SKM-1 (cell line): ENCODE results near the gene IMP4.
"Not testable (repeated sequence)": the region's sequence is repeated elsewhere in the genome, so short reads cannot be mapped to it uniquely, and the experiment has no call there.

Experiments used
- DNase-seq: peaks from one replicate; lab custom pipeline; 2025; ENCODE audit not compliant: unreplicated experiment; lab: John Stamatoyannopoulos, UW

The IMP4 gene

GRCh38 chr2:130342533-130343275 is at the start of gene IMP4:
IMP4 (plus strand) TSS chr2:130342897; CDS start chr2:130342933, 36 bp downstream.
- DNase-seq, result peak; percentile 98

DNA sequence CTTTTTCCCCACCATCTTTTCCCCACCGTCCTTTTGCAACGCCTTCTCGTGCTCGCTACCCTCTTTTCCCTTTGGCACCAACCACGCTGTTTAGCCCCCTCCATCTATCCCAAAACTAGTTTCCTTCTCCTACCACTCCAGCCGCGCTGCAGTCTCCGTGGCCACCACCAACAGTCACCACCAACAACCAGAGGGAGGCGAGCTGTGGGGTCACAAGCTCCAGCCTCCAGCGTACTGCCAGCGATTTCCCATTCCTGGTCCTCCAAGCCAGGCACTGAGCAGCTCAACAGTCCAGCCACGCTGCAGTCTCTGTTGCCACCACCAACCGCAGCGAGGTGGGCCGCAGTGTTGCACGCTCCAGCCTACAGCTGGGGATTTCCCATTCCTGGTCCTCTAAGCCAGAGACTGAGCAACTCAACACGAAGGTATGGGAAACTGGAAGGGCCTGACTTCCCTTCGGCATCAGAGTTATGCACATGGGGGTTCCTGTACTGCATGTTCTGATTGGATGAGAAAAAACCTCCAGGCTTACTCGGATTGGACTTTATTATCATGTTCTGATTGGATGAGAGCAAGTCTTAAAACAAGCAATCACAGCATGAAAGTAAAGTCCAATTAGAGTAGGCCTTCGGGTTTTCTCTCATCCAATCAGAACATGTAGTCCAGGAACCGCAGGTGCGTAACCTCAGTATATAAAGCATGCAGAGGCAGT is 42.3 kb upstream of the IMP4 start:
- DNase-seq, result no peak

DNA sequence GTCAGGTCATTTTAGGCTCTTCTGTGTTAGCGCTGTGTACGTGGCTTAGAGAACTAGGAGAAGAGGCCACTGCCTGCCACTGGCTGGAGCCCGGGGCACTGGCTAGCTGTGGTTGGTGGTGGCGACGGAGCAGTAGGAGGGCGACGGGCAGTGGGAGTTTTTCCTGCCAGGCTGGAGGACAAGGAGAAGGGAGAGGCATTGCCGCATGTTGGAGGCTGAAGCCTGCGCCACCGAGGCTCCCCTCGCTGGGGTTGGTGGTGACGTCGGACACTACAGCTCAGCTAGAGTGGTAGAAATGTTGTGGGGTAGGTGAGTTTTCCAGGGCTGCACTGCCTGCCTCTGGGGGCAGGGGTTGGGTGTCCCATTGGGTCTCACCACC is 41.7 kb upstream of the IMP4 start:
- no peak for DNase-seq

- DNase-seq, result no peak
Observed at GRCh38 chr2:130302164-130302886, 40.4 kb upstream of the IMP4 start.

GRCh38 chr2:130303169-130303568 is 39.5 kb upstream of the IMP4 start:
- no peak for DNase-seq

DNA sequence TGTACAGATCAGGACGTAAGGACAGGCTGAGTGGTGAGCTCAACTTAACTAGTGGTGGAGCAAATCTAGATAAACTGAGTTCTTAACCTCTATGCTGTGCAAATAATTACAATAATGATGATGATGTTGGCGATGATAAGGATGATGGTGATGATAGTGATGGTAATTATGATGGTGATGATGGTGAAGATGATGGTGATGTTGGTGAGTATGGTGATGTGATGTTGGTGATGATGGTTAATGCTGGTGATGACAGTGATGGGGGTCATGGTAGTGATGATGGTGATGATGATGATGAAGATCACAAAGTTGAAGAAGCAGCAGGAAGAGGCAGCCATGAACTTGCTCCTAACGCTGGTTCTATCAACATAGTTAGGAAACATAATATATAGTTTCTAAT is 38.0 kb upstream of the IMP4 start:
- no peak for DNase-seq

DNA sequence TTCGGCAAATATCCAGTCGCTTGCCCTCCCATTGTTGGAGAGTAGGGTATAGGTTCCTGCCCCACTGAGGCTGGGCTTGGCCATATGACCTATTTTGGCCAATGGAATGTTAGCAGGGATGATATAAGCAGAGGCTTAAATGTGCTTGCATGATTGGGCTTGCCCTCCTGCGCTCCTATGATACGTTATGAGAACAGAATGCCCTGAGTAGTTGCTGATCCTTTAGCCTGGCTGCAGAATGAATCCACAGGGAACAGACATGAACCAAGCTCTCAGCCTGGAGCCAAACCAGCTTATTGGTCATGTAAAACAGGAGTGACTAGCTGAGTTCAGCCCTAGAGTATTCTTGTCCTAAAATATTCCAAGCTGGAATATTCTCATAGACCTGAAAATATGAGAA is 34.8 kb upstream of the IMP4 start:
- DNase-seq, result no peak

- DNase-seq, result no peak
Observed at GRCh38 chr2:130310881-130311280, 31.8 kb upstream of the IMP4 start.

DNA sequence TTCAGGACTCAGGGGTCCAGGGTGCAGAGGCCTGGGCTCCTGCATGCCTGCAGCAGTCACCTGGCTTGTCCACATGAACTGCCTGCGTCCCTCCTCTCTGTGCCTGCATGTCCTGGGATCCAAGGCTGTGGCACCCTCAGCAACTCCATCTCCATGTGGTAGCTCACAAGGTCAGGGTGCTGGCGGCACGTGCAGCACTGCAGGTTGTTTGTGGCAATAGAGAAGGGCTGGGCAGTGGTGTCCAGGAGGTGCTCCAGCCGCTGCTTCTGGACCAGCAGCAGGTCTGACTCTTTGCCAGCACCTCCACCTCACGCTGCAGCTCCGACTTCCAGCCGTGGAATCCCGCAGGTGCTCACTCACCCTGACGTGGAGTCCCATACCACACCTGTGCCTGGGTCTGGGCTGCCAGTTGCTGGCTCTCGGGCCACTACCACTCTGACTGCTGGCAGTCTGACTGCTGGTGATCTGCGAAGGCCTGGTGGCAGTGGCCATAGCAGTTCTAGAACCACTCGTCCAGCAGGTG is 28.8 kb upstream of the IMP4 start:
- no peak for DNase-seq

GRCh38 chr2:130314377-130314776 is 28.3 kb upstream of the IMP4 start:
- no peak for DNase-seq

DNA sequence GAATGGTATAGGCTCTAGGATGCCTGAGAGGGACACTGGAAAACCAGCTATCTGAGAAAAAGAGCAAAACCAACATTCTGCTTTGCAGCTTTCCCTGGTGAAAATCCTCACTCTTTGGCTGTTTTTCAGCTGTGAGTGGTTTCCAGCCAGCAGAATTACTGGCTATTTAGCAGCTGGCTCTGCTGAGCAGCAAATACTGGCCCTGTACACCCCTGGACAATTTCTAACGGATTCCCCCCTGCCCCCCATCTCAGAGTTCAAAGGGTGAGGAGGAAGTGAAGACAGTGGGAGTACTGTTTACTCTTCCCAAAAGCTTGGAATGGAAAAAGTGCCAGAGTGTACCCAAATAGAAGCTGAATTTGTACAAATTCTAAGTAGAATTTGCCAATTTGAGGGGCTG is 26.1 kb upstream of the IMP4 start:
- no peak for DNase-seq

- no peak for DNase-seq
Observed at GRCh38 chr2:130318906-130319305, 23.8 kb upstream of the IMP4 start.

- DNase-seq, result no peak
Observed at GRCh38 chr2:130319536-130319935, 23.2 kb upstream of the IMP4 start.

DNA sequence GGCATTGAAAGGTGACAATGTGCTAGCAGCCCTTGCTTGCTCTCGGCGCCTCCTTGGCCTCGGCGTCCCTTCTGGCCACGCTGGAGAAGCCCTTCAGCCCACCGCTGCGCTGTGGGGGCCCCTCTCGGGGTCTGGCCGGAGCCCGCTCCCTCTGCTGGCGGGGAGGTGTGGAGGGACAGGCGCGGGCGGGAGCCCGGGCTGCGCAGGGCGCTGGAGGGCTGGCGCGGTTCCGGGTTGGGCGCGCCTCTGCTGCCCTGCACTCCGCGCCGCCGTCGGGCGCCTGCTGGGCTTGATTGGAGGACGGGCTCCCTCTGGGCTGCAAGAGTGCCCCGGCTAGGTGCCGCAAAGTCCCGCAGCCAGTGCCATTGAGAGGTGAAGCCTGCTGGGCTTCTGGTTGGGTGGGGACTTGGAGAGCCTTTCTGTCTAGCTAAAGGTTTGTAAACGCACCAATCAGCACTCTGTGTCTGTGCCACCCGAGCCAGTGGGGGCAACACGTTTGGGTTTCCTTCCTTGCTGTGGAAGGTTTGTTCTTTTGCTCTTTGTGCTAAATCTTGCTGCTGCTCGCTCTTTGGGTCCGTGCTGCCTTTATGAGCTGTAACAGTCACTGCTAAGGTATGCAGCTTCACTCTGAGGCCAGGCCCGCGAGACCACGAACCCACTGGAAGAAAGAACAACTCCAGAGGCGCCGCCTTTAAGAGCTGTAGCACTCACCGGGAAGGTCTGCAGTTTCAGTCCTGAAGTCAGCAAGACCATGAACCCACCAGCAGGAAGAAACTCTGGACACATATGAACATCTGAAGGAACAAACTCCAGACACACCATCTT is 14.8 kb upstream of the IMP4 start:
- no peak for DNase-seq

DNA sequence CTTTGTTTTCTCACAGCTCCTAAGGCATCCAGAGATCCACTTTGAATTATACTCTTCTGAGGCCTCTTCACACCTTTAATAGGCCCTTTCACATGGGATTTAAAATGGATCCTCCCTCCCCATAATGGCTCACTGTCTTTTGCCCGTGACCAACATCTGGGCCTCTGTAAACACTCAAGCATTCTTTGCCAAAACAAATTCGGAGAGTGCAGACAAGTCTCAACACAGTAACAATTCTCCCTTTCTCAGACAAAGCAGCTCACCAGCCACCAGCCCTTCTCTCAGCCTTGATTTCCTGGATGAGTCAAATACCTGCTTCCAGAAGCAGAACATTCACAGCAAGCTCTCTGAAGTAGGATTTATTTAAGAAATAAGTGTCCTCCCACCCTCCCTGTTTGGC is 14.0 kb upstream of the IMP4 start:
- no peak for DNase-seq

DNA sequence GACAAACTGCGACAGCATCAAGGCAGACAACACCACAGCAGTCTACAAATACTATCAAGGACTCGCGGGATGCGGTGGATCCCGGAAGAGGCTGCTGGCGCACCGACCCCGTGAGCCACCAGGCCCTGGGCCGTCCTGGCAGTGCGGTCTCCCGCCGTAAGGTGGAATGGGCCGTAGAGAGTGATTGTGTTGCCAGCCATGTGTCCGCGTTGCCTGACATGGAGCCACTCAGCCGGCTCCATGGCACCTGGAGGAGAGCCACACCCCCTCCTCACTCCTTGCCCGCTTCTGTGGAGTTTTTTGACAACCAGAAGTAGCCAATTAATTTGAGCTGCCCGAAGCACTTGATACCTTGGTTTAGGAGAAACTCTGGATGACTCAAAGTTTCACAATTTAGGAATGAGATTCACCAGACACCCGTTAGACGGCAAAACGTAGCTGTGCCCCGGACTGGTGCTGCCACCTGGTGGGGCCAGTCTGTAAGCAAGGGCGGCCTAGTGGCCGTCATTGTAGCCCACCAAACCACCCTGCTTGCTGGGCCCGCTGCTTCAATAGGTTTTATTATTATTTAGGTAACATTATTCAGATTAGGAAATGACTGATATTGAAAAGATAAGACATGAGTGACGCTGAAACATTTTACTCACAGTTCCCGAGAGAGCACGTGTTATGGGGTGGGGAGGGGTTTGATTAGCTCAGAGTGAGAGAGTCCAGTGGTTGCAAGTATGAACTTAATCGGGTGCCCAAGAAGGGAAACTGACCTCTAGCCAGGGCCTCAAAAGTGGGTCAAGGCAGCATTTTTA is 10.2 kb upstream of the IMP4 start:
- DNase-seq, result peak; percentile 19

DNA sequence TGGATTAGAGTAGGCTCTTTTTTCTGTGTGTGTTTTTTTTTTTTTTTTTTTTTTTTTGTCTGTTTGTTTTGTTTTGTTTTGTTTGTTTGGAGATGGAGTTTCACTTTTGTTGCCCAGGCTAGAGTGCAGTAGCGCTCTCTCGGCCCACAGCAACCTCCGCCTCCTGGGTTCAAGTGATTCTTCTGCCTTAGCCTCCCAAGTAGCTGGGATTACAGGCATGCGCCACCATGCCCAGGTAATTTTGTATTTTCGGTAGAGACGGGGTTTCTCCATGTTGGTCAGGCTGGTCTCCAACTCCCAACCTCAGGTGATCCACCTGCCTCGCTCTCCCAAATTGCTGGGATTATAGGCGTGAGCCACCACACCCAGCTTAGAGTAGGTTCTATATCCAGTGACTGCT is 9.4 kb upstream of the IMP4 start:
- not testable (repeated sequence) for DNase-seq

DNA sequence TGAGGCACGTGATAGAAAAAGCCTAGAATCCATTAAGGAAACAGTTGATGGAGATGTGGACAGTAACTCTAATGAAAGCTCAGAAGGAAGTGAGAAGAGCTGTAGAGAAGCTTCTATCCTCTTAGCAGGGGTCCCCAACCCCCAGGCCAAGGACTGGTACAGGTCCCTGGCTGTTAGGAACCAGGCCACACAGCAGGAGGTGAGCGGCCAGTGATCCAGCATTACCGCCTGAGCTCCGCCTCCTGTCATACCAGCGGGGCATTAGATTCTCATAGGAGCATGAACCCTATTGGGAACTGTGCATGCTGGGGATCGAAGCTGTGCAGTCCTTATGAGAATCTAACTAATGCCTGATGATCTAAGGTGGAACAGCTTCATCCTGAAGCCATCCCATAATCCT is 8.7 kb upstream of the IMP4 start:
- DNase-seq, result no peak

- no peak for DNase-seq
Observed at GRCh38 chr2:130335226-130335625, 7.5 kb upstream of the IMP4 start.
